Epithelial cell of esophagus (primary cell): ENCODE measurements around the gene POU4F1.

ENCODE experiments used
- DNase-seq: peaks from one replicate; pipeline ENCODE4 v3.0.0; 2010; ENCODE audit warnings: low read depth
- H3K4me3 ChIP-seq: 2 replicates; pipeline ENCODE4 v1.5.1; 2011; ENCODE audit warnings: mild to moderate bottlenecking, low read length, control low read depth
- TF ChIP-seq, protein P1 (sequence below): IDR thresholded peaks from 2 replicates; pipeline ENCODE4 v1.5.1; 2011; ENCODE audit warnings: low read depth, mild to moderate bottlenecking, low read length, control low read depth, inconsistent platforms; ENCODE audit not compliant: insufficient read depth; ENCODE audit errors: missing control alignments

POU4F1 gene

DNA sequence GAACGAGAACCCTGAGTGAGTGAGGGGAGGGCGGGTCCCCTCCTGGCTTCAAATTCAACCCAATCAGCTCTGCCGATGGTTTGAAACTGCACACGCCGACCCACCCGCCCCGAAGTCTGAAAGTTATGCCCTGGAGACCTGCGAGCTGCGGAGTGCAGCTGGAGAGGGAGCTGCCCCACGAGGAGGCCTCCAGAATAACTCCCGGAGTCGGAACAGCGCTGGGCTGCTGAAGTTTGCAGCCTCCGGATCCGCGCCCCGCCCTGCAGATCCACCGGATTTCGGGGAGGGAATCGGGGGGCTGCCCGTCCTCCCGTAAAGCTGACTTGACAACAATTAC lies 7.0 kb downstream of the POU4F1 start:
- TF ChIP-seq, protein P1, sequence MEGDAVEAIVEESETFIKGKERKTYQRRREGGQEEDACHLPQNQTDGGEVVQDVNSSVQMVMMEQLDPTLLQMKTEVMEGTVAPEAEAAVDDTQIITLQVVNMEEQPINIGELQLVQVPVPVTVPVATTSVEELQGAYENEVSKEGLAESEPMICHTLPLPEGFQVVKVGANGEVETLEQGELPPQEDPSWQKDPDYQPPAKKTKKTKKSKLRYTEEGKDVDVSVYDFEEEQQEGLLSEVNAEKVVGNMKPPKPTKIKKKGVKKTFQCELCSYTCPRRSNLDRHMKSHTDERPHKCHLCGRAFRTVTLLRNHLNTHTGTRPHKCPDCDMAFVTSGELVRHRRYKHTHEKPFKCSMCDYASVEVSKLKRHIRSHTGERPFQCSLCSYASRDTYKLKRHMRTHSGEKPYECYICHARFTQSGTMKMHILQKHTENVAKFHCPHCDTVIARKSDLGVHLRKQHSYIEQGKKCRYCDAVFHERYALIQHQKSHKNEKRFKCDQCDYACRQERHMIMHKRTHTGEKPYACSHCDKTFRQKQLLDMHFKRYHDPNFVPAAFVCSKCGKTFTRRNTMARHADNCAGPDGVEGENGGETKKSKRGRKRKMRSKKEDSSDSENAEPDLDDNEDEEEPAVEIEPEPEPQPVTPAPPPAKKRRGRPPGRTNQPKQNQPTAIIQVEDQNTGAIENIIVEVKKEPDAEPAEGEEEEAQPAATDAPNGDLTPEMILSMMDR = no peak
- H3K4me3 ChIP-seq = no peak overlapping the region
- DNase-seq = no peak

DNA sequence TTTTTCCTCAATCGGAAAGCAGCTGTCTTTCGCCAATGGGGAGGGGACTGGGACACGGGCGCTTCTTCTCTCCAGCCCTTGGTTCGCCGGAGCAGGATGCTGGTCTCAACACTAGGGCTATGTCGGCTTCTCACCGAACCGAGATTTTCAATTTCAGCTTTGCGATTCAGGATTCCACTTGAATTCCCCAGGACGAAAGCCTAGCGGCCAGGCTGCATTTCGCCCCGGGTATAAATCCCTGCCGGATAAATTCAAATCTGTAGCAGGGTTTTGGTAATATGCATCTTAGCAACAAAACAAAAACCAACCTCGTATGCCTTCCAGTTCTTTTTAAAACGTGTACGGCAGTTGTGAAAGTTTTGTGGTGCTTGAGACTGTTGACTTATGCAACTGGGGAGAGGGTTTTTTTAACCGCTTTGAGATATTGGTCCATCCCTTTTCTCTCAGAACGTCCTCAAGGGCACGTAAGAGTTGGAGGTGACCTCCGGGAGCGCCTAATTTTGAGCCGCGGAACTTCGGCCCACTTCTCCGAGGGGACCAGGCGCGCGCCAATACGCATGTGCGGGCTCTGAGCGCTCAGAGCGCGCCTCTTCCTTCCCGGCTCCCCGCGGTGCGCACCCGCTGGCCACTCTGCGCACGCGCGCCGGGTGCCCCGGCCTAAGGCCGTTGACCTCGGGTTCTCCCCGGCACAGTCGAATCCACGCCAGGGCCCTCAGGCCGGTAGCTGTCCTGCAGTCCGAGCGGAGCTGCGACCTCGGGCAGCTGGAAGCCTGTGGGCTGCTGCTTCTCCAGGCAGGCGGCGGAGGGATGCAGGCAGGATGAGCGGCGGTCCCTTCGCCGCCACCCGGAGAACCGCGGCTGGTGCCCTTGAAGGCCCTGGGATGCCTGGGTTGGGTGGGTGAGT lies 7.6 kb downstream of the POU4F1 start:
- no peak for DNase-seq
- no peak overlapping the region for H3K4me3 ChIP-seq
- TF ChIP-seq, protein P1 = no peak

DNA sequence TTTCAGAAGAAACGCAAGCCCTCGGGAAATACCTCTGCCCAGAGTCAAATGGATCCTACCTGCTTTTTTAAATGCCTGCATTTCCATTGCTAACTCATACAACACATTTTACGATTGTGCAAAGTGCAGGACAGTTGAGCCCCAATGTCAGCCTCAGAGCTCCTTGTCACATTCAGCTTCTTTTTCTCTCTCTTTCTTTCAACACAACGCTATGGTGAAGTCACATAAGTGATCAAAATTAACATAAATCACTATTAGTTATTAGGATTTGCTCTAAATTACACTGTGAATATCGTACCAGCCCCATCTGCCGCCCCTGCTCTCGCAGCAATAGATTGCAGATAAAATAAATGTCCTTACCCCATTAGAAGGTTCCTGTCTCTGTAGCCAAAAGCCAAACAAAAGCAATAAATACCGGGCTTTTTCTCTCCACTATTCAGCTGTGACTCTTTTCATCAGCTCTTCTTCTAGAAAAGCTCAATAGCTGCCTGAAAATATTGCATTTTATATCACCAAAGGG lies 8.8 kb downstream of the POU4F1 start:
- no peak for DNase-seq
- no peak overlapping the region for H3K4me3 ChIP-seq
- TF ChIP-seq, protein P1 = no peak

DNA sequence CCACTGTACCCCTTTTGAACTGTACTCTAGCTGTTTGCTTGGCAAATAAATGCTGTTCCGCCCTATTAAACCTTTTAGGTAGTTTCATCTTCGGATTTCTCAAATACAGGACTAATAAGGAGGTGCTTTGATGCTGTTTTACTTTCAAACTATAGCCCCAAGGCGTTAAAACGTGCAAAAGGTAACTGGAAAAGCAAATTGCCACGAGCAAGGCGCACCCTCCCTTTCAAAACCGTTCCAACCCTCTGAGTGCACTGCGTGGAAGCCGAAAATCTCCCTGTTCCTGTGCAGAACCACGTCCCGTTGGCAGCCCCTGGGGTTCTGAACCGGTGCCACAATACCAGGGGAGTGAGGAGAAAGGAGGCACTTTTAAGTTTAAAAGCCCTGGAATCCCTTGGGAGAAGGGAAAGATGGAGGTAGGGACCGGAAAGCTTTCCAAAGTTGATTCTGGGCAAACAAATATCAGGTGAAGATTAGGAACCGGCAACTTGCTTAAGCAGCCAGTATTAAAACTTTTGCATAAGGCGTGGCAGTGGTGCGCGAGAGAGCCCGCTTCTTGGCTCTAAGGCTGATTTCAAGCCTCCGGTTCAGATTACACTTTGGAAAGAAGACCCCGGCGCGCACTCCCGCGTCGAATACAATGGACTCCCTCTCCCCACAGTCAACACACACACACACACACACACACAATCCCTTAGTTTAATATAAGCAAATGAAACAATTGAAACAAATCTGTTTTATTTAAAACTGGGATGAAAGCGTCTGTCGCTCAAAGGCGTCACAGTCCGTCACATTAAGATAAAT lies 9.5 kb downstream of the POU4F1 start:
- H3K4me3 ChIP-seq = no peak overlapping the region
- no peak for DNase-seq
- TF ChIP-seq, protein P1 = no peak

DNA sequence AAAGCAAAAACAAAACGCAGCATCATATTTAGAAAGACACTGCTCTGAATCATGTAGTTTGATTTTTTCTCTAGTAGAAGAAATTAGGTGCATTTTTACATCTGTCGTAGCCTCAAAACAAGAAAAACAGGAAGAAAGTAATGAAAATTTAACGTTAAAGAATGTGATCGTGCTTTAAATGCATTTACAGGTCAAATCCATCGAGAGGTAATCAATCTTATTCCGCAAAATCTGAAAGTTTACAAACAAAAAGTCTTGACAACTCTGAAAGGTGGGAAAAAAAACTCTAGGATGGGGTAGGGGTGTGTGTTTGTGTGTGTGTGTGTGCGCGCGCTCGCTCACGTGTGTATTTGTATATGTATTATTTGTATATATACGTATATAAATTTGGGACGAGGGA lies 10.2 kb downstream of the POU4F1 start:
- DNase-seq = no peak
- TF ChIP-seq, protein P1 = no peak
- H3K4me3 ChIP-seq = no peak overlapping the region

DNA sequence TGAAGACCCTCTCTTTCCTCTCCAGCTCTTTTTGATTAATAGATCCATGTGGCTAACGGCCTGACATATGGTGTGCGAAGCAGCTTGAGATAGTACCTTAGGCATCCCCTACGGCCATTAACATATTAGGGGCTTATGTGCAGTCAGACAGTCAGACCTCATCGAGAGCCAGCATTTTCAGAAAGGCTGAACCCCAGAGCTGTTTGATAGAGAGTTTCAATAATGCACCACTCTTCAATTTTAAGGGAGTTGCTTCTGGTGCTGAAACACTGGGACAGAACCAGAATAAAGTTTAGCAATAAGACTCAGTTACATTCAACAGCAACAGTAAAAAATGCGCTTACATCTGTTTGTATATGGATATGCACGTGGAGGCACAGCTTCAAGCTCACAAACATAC lies 10.8 kb downstream of the POU4F1 start:
- TF ChIP-seq, protein P1 = no peak
- H3K4me3 ChIP-seq = no peak overlapping the region

More for the DNA sequence above, 10.8 kb downstream of the POU4F1 start:
- no peak for DNase-seq
